Left ventricle myocardium inferior (tissue), 1 donor: ENCODE results near the gene TBX2. TPM values are rescaled to one million over a fixed set of nuclear protein-coding genes. Genes with fewer than 3 reads are reported as not detected.

Experiments used
- DNase-seq: peaks from one replicate; pipeline ENCODE4 v3.0.0-alpha.2; 2020
- H3K27ac ChIP-seq: fragments of 200-600 bp; replicated peaks from 2 replicates; pipeline ENCODE4 v1.8.0; 2021
- H3K27me3 ChIP-seq: fragments of 200-600 bp; 2 replicates; pipeline ENCODE4 v1.8.0; 2021; ENCODE audit warnings: low read depth
- H3K36me3 ChIP-seq: fragments of 200-600 bp; 2 replicates; pipeline ENCODE4 v1.8.0; 2021
- H3K4me1 ChIP-seq: fragments of 200-600 bp; 2 replicates; pipeline ENCODE4 v1.8.0; 2021
- H3K4me3 ChIP-seq: fragments of 200-600 bp; 2 replicates; pipeline ENCODE4 v1.8.0; 2021; ENCODE audit warnings: mild to moderate bottlenecking, moderate library complexity
- H3K9me3 ChIP-seq: fragments of 200-600 bp; replicated peaks from 2 replicates; pipeline ENCODE4 v1.8.0; 2021
- CTCF ChIP-seq: fragments of 200-600 bp; IDR thresholded peaks from 2 replicates; pipeline ENCODE4 v1.8.0; 2021; ENCODE audit warnings: antibody characterized with exemption, mild to moderate bottlenecking, borderline replicate concordance
- intact Hi-C: fragments of 100-400 bp; cut with micrococcal nuclease; formaldehyde crosslinking; loops from one replicate; pipeline ENCODE4 v1.11.0; 2022
- long read RNA-seq: library from polyadenylated mRNA; unstranded; transcript quantifications from one replicate; pipeline ENCODE4 v2.0.0, GENCODE V29; 2021
- total RNA-seq: library from RNA; stranded (reverse); fragmentation: NEBNext Ultra II Directional; extraction: Animal tissue kit (Norgen Biotek cat#: 25700); gene quantifications from one replicate; pipeline ENCODE4 v1.2.1, GENCODE V29; 2021
- donor health status: DM: no; HTN: yes; CAD: no; lungs with severe emphysema.

TBX2 gene
- 8.2 TPM for total RNA-seq
- long read RNA-seq, transcript TBX2-201 (7 exons, 3,339 nt) = major isoform, 14 of 21 reads
- long read RNA-seq, partial matches to known transcripts = 3 of 21 reads
- long read RNA-seq, other reads (novel, unspliced or antisense) = 4 of 21 reads

GRCh38 chr17:61399131-61400065 lies at the start of gene TBX2:
Gene TBX2 (plus strand): TSS chr17:61399843. CDS start chr17:61400177, 334 bp downstream.
- Histone ChIP-seq H3K36me3 (peaks cover 6% of the 10 kb centered on the region), H3K27ac (peak within 1 kb of the TSS; percentile 93), H3K9me3 (no peaks in the 10 kb centered on the region), H3K4me3 (peak within 1 kb of the TSS; percentile 77), H3K27me3 (peaks cover 96% of the 10 kb centered on the region), H3K4me1 (peaks cover 68% of the 10 kb centered on the region)
- no peak for TF ChIP-seq CTCF
- intact Hi-C loops = loop anchor here (10.0 kb wide), 1 partner anchor 395 kb away; no protein-coding TSS in a partner anchor
- peak; percentile 88 for DNase-seq

GRCh38 chr17:61351745-61352407 lies 47.8 kb upstream of the TBX2 start:
- peaks cover 11% of the 10 kb centered on the region for H3K27me3 ChIP-seq
- DNase-seq = no peak
- H3K36me3 ChIP-seq = no peaks in the 10 kb centered on the region
- peaks cover 15% of the 10 kb centered on the region for H3K4me1 ChIP-seq
- no peak for TF ChIP-seq CTCF
- no peaks in the 10 kb centered on the region for H3K9me3 ChIP-seq
- H3K27ac ChIP-seq = no peak overlapping the region
- intact Hi-C loops = no loop called here
- no peak overlapping the region for H3K4me3 ChIP-seq

- intact Hi-C loops = no loop called here
- H3K4me3 ChIP-seq = no peak overlapping the region
Measured at GRCh38 chr17:61352408-61352770, 47.3 kb upstream of the TBX2 start.

GRCh38 chr17:61352781-61353491 lies 46.7 kb upstream of the TBX2 start:
- Histone ChIP-seq H3K27ac (no peak overlapping the region), H3K36me3 (no peaks in the 10 kb centered on the region), H3K9me3 (no peaks in the 10 kb centered on the region), H3K4me3 (no peak overlapping the region), H3K27me3 (peaks cover 4% of the 10 kb centered on the region), H3K4me1 (peaks cover 15% of the 10 kb centered on the region)
- DNase-seq = no peak
- no peak for TF ChIP-seq CTCF
- intact Hi-C loops = no loop called here

More at GRCh38 chr17:61352408-61352770, 47.3 kb upstream of the TBX2 start:
- peaks cover 9% of the 10 kb centered on the region for H3K27me3 ChIP-seq
- H3K9me3 ChIP-seq = no peaks in the 10 kb centered on the region
- no peak overlapping the region for H3K27ac ChIP-seq
- DNase-seq = no peak
- no peaks in the 10 kb centered on the region for H3K36me3 ChIP-seq
- TF ChIP-seq CTCF = no peak
- peaks cover 15% of the 10 kb centered on the region for H3K4me1 ChIP-seq

GRCh38 chr17:61353615-61354014 lies 46.0 kb upstream of the TBX2 start:
- intact Hi-C loops = no loop called here
- Histone ChIP-seq H3K4me1 (peaks cover 15% of the 10 kb centered on the region), H3K27ac (no peak overlapping the region), H3K4me3 (no peak overlapping the region), H3K27me3 (peaks cover 6% of the 10 kb centered on the region), H3K9me3 (no peaks in the 10 kb centered on the region), H3K36me3 (no peaks in the 10 kb centered on the region)
- TF ChIP-seq CTCF = no peak
- no peak for DNase-seq
